HT-29 (cell line): ENCODE measurements around the gene WNK1. TPM values are rescaled to one million over a fixed set of nuclear protein-coding genes. Genes with fewer than 3 reads are reported as not detected.
"Not testable (repeated sequence)": the region's sequence is repeated elsewhere in the genome, so short reads cannot be mapped to it uniquely, and the experiment has no call there.

ENCODE experiments used
- DNase-seq: peaks from one replicate; pipeline ENCODE4 v3.0.0-alpha.2; 2015; ENCODE audit warnings: low spot score
- total RNA-seq: library from RNA; depleted of rRNA; stranded (reverse); fragments of >200 nt; shearing (Covaris generic); gene quantifications from 2 replicates; pipeline ENCODE4 v1.2.3, GENCODE V29; 2014

The WNK1 gene
- total RNA-seq, 1 experiment from 2014 or later = 89.6 TPM

- no peak for DNase-seq
Measured at GRCh38 chr12:778615-779014, 26.2 kb downstream of the WNK1 start.

GRCh38 chr12:779745-780734, 27.7 kb downstream of the WNK1 start:
- DNase-seq = no peak

GRCh38 chr12:780750-781379, 28.5 kb downstream of the WNK1 start:
- DNase-seq = no peak

- no peak for DNase-seq
Measured at GRCh38 chr12:785706-786105, 33.3 kb downstream of the WNK1 start.

GRCh38 chr12:788288-788687, 35.9 kb downstream of the WNK1 start:
- no peak for DNase-seq

GRCh38 chr12:788762-789161, 36.4 kb downstream of the WNK1 start:
- DNase-seq = not testable (repeated sequence)

GRCh38 chr12:789852-790563, 37.6 kb downstream of the WNK1 start:
- no peak for DNase-seq

- DNase-seq = no peak
Measured at GRCh38 chr12:790608-791007, 38.2 kb downstream of the WNK1 start.

GRCh38 chr12:793037-793436, 40.7 kb downstream of the WNK1 start:
- no peak for DNase-seq

GRCh38 chr12:793711-794110, 41.3 kb downstream of the WNK1 start:
- DNase-seq = no peak

GRCh38 chr12:795305-795704, 42.9 kb downstream of the WNK1 start:
- DNase-seq = no peak

- no peak for DNase-seq
Measured at GRCh38 chr12:800401-800800, 48.0 kb downstream of the WNK1 start.

GRCh38 chr12:802242-803120, 50.1 kb downstream of the WNK1 start:
- DNase-seq = no peak

GRCh38 chr12:805022-805632, 52.7 kb downstream of the WNK1 start:
- no peak for DNase-seq

GRCh38 chr12:806200-806791, 53.9 kb downstream of the WNK1 start:
- no peak for DNase-seq

GRCh38 chr12:807041-807735, 54.8 kb downstream of the WNK1 start:
- DNase-seq = no peak

GRCh38 chr12:810116-810515, 57.7 kb downstream of the WNK1 start:
- DNase-seq = no peak

- no peak for DNase-seq
Measured at GRCh38 chr12:810671-811415, 58.5 kb downstream of the WNK1 start.

- DNase-seq = no peak
Measured at GRCh38 chr12:812950-813349, 60.6 kb downstream of the WNK1 start.
